ENCODE results near the gene LATS2.
"Not testable (repeated sequence)": the region's sequence is repeated elsewhere in the genome, so short reads cannot be mapped to it uniquely, and the experiment has no call there.

LATS2 gene

GRCh38 chr13:21075379-21076249 lies 14.2 kb upstream of the LATS2 start:
- DNase-seq (ENCODE audit: low read depth, low spot score) = no peak

- DNase-seq (ENCODE audit: low read depth, low spot score) = no peak
These were observed 13.6 kb upstream of the LATS2 start for GRCh38 chr13:21075011-21075378.

GRCh38 chr13:21074546-21074945 lies 13.2 kb upstream of the LATS2 start:
- DNase-seq (ENCODE audit: low read depth, low spot score) = no peak

- DNase-seq (ENCODE audit: low read depth, low spot score) = no peak
These were observed 10.5 kb upstream of the LATS2 start for GRCh38 chr13:21071924-21072323.

GRCh38 chr13:21071015-21071414 lies 9.6 kb upstream of the LATS2 start:
- no peak for DNase-seq (ENCODE audit: low read depth, low spot score)

- DNase-seq (ENCODE audit: low read depth, low spot score) = no peak
These were observed 8.2 kb upstream of the LATS2 start for GRCh38 chr13:21069561-21070004.

GRCh38 chr13:21067848-21068247 lies 6.5 kb upstream of the LATS2 start:
- no peak for DNase-seq (ENCODE audit: low read depth, low spot score)

- no peak for DNase-seq (ENCODE audit: low read depth, low spot score)
These were observed 5.6 kb upstream of the LATS2 start for GRCh38 chr13:21066946-21067345.

GRCh38 chr13:21065686-21066085 lies 4.3 kb upstream of the LATS2 start:
- no peak for DNase-seq (ENCODE audit: low read depth, low spot score)

- no peak for DNase-seq (ENCODE audit: low read depth, low spot score)
These were observed 1.6 kb upstream of the LATS2 start for GRCh38 chr13:21063031-21063430.

- DNase-seq (ENCODE audit: low read depth, low spot score) = no peak
These were observed 903 bp downstream of the LATS2 start for GRCh38 chr13:21060338-21061028.

- no peak for DNase-seq (ENCODE audit: low read depth, low spot score)
These were observed 1.6 kb downstream of the LATS2 start for GRCh38 chr13:21059641-21060337.

- no peak for DNase-seq (ENCODE audit: low read depth, low spot score)
These were observed 3.0 kb downstream of the LATS2 start for GRCh38 chr13:21058361-21058760.

GRCh38 chr13:21055511-21056045 lies 5.8 kb downstream of the LATS2 start:
- DNase-seq (ENCODE audit: low read depth, low spot score) = no peak

GRCh38 chr13:21055016-21055415 lies 6.4 kb downstream of the LATS2 start:
- no peak for DNase-seq (ENCODE audit: low read depth, low spot score)

- no peak for DNase-seq (ENCODE audit: low read depth, low spot score)
These were observed 7.1 kb downstream of the LATS2 start for GRCh38 chr13:21054313-21054712.

GRCh38 chr13:21053231-21053630 lies 8.2 kb downstream of the LATS2 start:
- no peak for DNase-seq (ENCODE audit: low read depth, low spot score)

- DNase-seq (ENCODE audit: low read depth, low spot score) = no peak
These were observed 9.7 kb downstream of the LATS2 start for GRCh38 chr13:21051675-21052074.

- no peak for DNase-seq (ENCODE audit: low read depth, low spot score)
These were observed 10.8 kb downstream of the LATS2 start for GRCh38 chr13:21050288-21051197.

- not testable (repeated sequence) for DNase-seq (ENCODE audit: low read depth, low spot score)
These were observed 11.7 kb downstream of the LATS2 start for GRCh38 chr13:21049731-21050130.
